Measurements from ENCODE around the gene PPCDC. TPM values are rescaled to one million over a fixed set of nuclear protein-coding genes. Genes with fewer than 3 reads are reported as not detected.
"Not testable (repeated sequence)": the region's sequence is repeated elsewhere in the genome, so short reads cannot be mapped to it uniquely, and the experiment has no call there.

PPCDC gene
- total RNA-seq, 1 donor from 2014 or later = 13.5 TPM

DNA sequence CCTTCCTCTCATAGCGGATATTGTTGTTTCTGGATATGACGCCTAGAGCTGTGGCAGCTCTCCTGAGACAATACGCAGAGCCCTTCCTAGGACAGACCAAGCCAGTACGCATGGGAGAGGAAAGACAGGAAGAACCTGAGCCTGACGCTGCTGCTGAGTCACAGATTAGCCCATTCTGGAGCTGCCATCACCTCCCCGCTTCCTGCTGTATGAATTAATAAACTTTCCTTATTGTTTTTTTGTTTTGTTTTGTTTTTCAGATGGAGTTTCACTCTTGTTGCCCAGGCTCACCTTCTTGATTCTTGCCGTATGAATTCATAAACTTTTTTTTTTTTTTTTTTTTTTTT is 67.0 kb downstream of the PPCDC start:
- no peak overlapping the region for H3K27ac Mint-ChIP-seq
- intact Hi-C loops (cut with micrococcal nuclease) = no loop called here
- DNase-seq (no peak), ATAC-seq (ENCODE audit: low read depth) (no peak)
- H3K9me3 Mint-ChIP-seq = peaks cover 10% of the 10 kb centered on the region
- no peaks in the 10 kb centered on the region for H3K36me3 Mint-ChIP-seq (ENCODE audit: low read depth)
- CTCF ChIA-PET = no interaction called here
- no peak overlapping the region for H3K4me3 Mint-ChIP-seq
- POLR2A ChIA-PET = interaction anchor here (1.1 to 3.4 kb wide), 3 partner anchors 17 to 18 kb away, joined by 3 to 20 read pairs (median 5); no protein-coding TSS in a partner anchor
- peaks cover 26% of the 10 kb centered on the region for H3K4me1 Mint-ChIP-seq
- peaks cover 13% of the 10 kb centered on the region for H3K27me3 Mint-ChIP-seq
- TF ChIP-seq, protein P1, sequence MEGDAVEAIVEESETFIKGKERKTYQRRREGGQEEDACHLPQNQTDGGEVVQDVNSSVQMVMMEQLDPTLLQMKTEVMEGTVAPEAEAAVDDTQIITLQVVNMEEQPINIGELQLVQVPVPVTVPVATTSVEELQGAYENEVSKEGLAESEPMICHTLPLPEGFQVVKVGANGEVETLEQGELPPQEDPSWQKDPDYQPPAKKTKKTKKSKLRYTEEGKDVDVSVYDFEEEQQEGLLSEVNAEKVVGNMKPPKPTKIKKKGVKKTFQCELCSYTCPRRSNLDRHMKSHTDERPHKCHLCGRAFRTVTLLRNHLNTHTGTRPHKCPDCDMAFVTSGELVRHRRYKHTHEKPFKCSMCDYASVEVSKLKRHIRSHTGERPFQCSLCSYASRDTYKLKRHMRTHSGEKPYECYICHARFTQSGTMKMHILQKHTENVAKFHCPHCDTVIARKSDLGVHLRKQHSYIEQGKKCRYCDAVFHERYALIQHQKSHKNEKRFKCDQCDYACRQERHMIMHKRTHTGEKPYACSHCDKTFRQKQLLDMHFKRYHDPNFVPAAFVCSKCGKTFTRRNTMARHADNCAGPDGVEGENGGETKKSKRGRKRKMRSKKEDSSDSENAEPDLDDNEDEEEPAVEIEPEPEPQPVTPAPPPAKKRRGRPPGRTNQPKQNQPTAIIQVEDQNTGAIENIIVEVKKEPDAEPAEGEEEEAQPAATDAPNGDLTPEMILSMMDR (IDR thresholded peaks at IDR 0.05) = no peak

DNA sequence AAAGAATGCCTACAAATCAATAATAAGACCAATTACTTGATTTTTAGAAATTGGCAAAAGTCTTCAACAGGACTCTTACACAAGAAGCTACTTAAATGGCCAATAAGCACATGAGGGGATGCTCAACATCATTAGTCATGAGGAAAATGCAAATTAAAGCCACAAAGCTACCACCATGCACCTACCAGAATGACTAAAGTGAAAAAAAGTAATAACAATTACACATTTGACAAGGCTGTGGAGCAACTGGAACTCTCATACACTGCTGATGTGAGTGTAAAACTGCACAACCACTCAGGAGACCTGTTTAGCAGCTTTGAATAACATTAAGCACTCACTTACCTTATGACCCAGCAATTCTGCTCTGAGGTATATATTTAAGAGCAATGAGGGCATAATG is 68.4 kb downstream of the PPCDC start:
- Mint-ChIP-seq H3K27ac (no peak overlapping the region), H3K4me3 (no peak overlapping the region), H3K9me3 (peaks cover 2% of the 10 kb centered on the region), H3K36me3 (ENCODE audit: low read depth) (no peaks in the 10 kb centered on the region), H3K4me1 (peaks cover 36% of the 10 kb centered on the region), H3K27me3 (peaks cover 15% of the 10 kb centered on the region)
- peak; percentile 59 for ATAC-seq (ENCODE audit: low read depth)
- POLR2A ChIA-PET = interaction anchor here (0.8 to 3.4 kb wide), 5 partner anchors 8 to 110 kb away, joined by 4 to 20 read pairs (median 6); partner anchors contain the start of gene C15orf39
- CTCF ChIA-PET = interaction anchor here (0.9 to 2.4 kb wide), 2 partner anchors 48 to 110 kb away, joined by 4 to 12 read pairs; partner anchors contain the start of gene C15orf39
- no peak for DNase-seq
- TF ChIP-seq, protein P1 (IDR thresholded peaks at IDR 0.05) = no peak
- intact Hi-C loops (cut with micrococcal nuclease) = no loop called here

DNA sequence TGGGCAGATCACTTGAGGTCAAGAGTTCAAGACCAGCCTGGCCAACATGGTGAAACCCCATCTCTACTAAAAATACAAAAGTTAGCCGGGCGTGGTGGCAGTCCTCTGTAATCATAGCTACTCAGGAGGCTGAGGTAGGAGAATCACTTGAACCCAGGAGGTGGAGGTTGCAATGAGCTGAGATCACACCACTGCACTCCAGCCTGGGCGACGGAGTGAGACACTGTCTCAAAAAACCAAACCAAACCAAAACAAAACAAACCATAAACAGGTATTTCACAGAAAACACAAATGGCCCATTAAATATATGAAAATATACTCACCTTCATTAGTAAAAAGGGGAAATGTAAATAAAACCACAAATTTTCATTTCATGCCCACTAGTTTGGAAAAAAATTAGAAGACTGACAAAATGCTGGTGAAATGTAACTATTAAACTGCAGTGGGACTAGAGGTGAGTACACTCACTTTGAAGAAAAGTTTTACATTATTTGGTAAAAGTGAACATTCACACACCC is 71.6 kb downstream of the PPCDC start:
- H3K36me3 Mint-ChIP-seq (ENCODE audit: low read depth); DNase-seq; H3K9me3 Mint-ChIP-seq: not testable (repeated sequence)
- POLR2A ChIA-PET = interaction anchor here (0.6 to 1.8 kb wide), 9 partner anchors 13 to 667 kb away, joined by 3 to 16 read pairs (median 5); partner anchors contain the start of genes C15orf39 and RPP25
- Mint-ChIP-seq H3K27me3 (peaks cover 18% of the 10 kb centered on the region), H3K4me3 (peak overlapping the region; percentile 50), H3K27ac (peak overlapping the region; percentile 73), H3K4me1 (peaks cover 39% of the 10 kb centered on the region)
- intact Hi-C loops (cut with micrococcal nuclease) = loop anchor here (1.0 to 5.0 kb wide), 7 partner anchors 9 to 106 kb away; partner anchors contain the start of gene C15orf39
- ATAC-seq (ENCODE audit: low read depth) = peak; percentile 54
- CTCF ChIA-PET = interaction anchor here (1.5 kb wide), 1 partner anchor 51 kb away, joined by 10 read pairs; no protein-coding TSS in a partner anchor

DNA sequence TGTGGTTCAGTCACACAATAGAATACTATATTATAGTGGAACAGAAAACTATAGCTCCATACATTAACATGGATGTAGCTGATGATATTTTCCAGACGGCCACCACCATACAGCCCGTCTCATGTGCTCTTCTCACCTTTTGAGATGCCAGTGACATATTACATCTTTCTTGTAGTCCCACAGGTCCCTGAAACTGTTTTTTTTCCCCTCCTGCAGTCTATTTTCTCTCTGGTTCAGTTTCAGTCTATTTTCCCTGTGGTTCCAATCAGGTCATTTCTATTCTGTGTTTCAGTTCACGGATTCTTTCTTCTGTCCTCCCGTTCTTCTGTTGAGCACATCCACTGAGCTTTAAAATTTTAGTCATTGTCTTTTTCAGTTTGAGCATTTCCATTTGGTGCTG is 72.2 kb downstream of the PPCDC start:
- TF ChIP-seq, protein P1 (IDR thresholded peaks at IDR 0.05) = no peak
- DNase-seq (no peak), ATAC-seq (ENCODE audit: low read depth) (peak; percentile 9)
- peaks cover 13% of the 10 kb centered on the region for H3K27me3 Mint-ChIP-seq
- H3K27ac Mint-ChIP-seq = peak overlapping the region; percentile 73
- intact Hi-C loops (cut with micrococcal nuclease) = loop anchor here (1.0 to 5.0 kb wide), 7 partner anchors 9 to 106 kb away; partner anchors contain the start of gene C15orf39
- no peaks in the 10 kb centered on the region for H3K36me3 Mint-ChIP-seq (ENCODE audit: low read depth)
- H3K4me3 Mint-ChIP-seq = peak overlapping the region; percentile 50
- peaks cover 36% of the 10 kb centered on the region for H3K4me1 Mint-ChIP-seq
- ChIA-PET CTCF (interaction anchor here (1.5 kb wide), 1 partner anchor 52 kb away, joined by 10 read pairs; no protein-coding TSS in a partner anchor), POLR2A (interaction anchor here (0.6 to 1.8 kb wide), 9 partner anchors 9 to 925 kb away, joined by 3 to 16 read pairs (median 5); partner anchors contain the start of gene C15orf39)
- no peaks in the 10 kb centered on the region for H3K9me3 Mint-ChIP-seq

DNA sequence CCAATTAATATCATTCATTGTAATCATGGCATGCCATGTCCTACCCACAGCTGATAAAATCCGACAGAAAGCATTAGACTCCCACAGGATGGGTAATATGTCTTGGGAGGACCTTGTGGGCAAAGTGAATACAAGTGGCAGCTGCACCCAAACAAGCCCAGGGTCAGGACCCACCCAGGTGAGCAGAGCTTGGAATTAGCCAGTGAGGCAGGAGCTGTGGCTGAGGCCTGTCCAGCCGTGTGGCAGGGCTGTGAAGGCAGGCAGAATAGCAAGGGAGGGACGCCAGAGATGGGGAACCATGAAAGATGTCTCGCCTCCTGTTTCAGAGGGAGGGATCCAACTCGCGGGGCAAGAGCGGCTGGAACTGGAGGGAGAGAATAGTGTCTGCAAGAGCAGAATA is 74.5 kb downstream of the PPCDC start:
- POLR2A ChIA-PET = interaction anchor here (1.0 to 1.9 kb wide), 3 partner anchors 11 to 55 kb away, joined by 3 to 8 read pairs (median 5); no protein-coding TSS in a partner anchor
- intact Hi-C loops (cut with micrococcal nuclease) = loop anchor here (5.0 kb wide), 1 partner anchor 34 kb away; no protein-coding TSS in a partner anchor
- no peak for DNase-seq
- TF ChIP-seq, protein P1 (IDR thresholded peaks at IDR 0.05) = no peak
- Mint-ChIP-seq H3K27me3 (peaks cover 13% of the 10 kb centered on the region), H3K4me1 (peaks cover 25% of the 10 kb centered on the region), H3K27ac (no peak overlapping the region), H3K4me3 (no peak overlapping the region), H3K36me3 (ENCODE audit: low read depth) (no peaks in the 10 kb centered on the region), H3K9me3 (no peaks in the 10 kb centered on the region)
- CTCF ChIA-PET = interaction anchor here (0.9 kb wide), 1 partner anchor 54 kb away, joined by 3 read pairs; no protein-coding TSS in a partner anchor
- ATAC-seq (ENCODE audit: low read depth) = no peak
